HepG2 (cell line): ENCODE results near the gene DUSP9. TPM values are rescaled to one million over a fixed set of nuclear protein-coding genes. Genes with fewer than 3 reads are reported as not detected.

ENCODE experiments used
- GABPB1 ChIP-seq: IDR thresholded peaks from 2 replicates; pipeline ENCODE4 v1.6.1; 2016; ENCODE audit warnings: mild to moderate bottlenecking, missing genetic modification reagents, moderate library complexity, missing compliant biosample characterization
- GPN1 ChIP-seq: sonication (generic); formaldehyde crosslinking; IDR thresholded peaks from 2 replicates; pipeline ENCODE4 v1.5.1; 2020; ENCODE audit warnings: missing genetic modification reagents, borderline replicate concordance
- HOXA3 ChIP-seq: sonication (generic); formaldehyde crosslinking; IDR thresholded peaks from 2 replicates; pipeline ENCODE4 v1.5.0; 2020; ENCODE audit warnings: missing genetic modification reagents
- LCORL ChIP-seq, 2 experiments: fragments of 450-650 bp in 1 of 2; sonication (generic) in 1 of 2; formaldehyde crosslinking in 1 of 2; IDR thresholded peaks; 2 replicates each; pipeline versions ENCODE4 v1.5.0 to v1.6.1; 2017 to 2020; ENCODE audit warnings: antibody characterized with exemption in 1 of 2, missing genetic modification reagents in 1 of 2
- MTA1 ChIP-seq: sonication (generic); formaldehyde crosslinking; IDR thresholded peaks from 2 replicates; pipeline ENCODE4 v1.4.0; 2020; ENCODE audit warnings: missing genetic modification reagents, mild to moderate bottlenecking, borderline replicate concordance
- MYNN ChIP-seq: sonication (generic); formaldehyde crosslinking; IDR thresholded peaks from 2 replicates; pipeline ENCODE4 v1.4.0; 2020; ENCODE audit warnings: mild to moderate bottlenecking, low read depth, missing genetic modification reagents
- NR2F6 ChIP-seq, 2 experiments: IDR thresholded peaks; 2 replicates each; pipeline ENCODE4 v1.6.1; 2016; ENCODE audit warnings: antibody characterized with exemption in 1 of 2, mild to moderate bottlenecking in 1 of 2
- SETDB1 ChIP-seq: sonication (generic); formaldehyde crosslinking; IDR thresholded peaks from 2 replicates; pipeline ENCODE4 v1.5.1; 2020; ENCODE audit warnings: missing genetic modification reagents, mild to moderate bottlenecking, borderline replicate concordance
- SMAD1 ChIP-seq: sonication (generic); formaldehyde crosslinking; IDR thresholded peaks from 2 replicates; pipeline ENCODE4 v1.4.0; 2020; ENCODE audit warnings: missing genetic modification reagents, low read depth, mild to moderate bottlenecking, borderline replicate concordance
- ZBTB2 ChIP-seq: sonication (generic); formaldehyde crosslinking; IDR thresholded peaks from 2 replicates; pipeline ENCODE4 v1.8.0; 2022; ENCODE audit warnings: low read depth, missing genetic modification reagents
- ZFYVE20 ChIP-seq: sonication (generic); formaldehyde crosslinking; IDR thresholded peaks from 2 replicates; pipeline ENCODE4 v1.8.0; 2023; ENCODE audit warnings: low read depth, mild to moderate bottlenecking, moderate library complexity, missing genetic modification reagents, borderline replicate concordance
- ZNF329 ChIP-seq: sonication (generic); formaldehyde crosslinking; IDR thresholded peaks from 2 replicates; pipeline ENCODE4 v1.9.0; 2021; ENCODE audit warnings: low read depth, mild to moderate bottlenecking, missing genetic modification reagents
- ZNF552 ChIP-seq: sonication (generic); formaldehyde crosslinking; IDR thresholded peaks from 2 replicates; pipeline ENCODE4 v1.9.0; 2022; ENCODE audit warnings: missing genetic modification reagents, mild to moderate bottlenecking, borderline replicate concordance
- ZNF567 ChIP-seq: sonication (generic); formaldehyde crosslinking; IDR thresholded peaks from 2 replicates; pipeline ENCODE4 v1.8.1; 2023; ENCODE audit warnings: mild to moderate bottlenecking, missing genetic modification reagents, borderline replicate concordance
- ZNF672 ChIP-seq: sonication (generic); formaldehyde crosslinking; IDR thresholded peaks from 2 replicates; pipeline ENCODE4 v1.8.1; 2022; ENCODE audit warnings: missing genetic modification reagents
- polyA plus RNA-seq, 8 experiments: library from polyadenylated mRNA; depleted of rRNA in 3 of 8; stranded (reverse) in 7 of 8; unstranded in 1 of 8; fragments of >200 nt; fragmentation: Illumina TruSeq in 4 of 8; extraction: Trizol in 4 of 8; gene quantifications; 2 replicates each; pipeline versions ENCODE4 v1.2.1 to v1.2.3, GENCODE V29; 2011 to 2016; ENCODE audit warnings: low read depth in 4 of 8, missing spikeins in 1 of 8, mixed read lengths in 1 of 8; ENCODE audit not compliant: insufficient read depth in 1 of 8
- total RNA-seq, 5 experiments: library from RNA; depleted of rRNA; stranded (reverse); fragments of >200 nt; fragmentation: Illumina TruSeq; extraction: Trizol; gene quantifications; 2 replicates each; pipeline ENCODE4 v1.2.3, GENCODE V29; 2016; ENCODE audit warnings: low read depth in 1 of 5
- TF ChIP-seq, protein P1 (sequence below): sonication (generic); formaldehyde crosslinking; IDR thresholded peaks from 2 replicates; pipeline ENCODE4 v1.5.0; 2020; ENCODE audit warnings: mild to moderate bottlenecking, missing genetic modification reagents
- TF ChIP-seq, protein P2 (sequence below): sonication (generic); formaldehyde crosslinking; IDR thresholded peaks from 2 replicates; pipeline ENCODE4 v1.4.0; 2020; ENCODE audit warnings: mild to moderate bottlenecking, missing genetic modification reagents
- TF ChIP-seq, protein P3 (sequence below): sonication (generic); formaldehyde crosslinking; IDR thresholded peaks from 2 replicates; pipeline ENCODE4 v1.9.0; 2022; ENCODE audit warnings: low read depth, missing genetic modification reagents

The DUSP9 gene
- total and polyA plus RNA-seq, 2 of the 13 experiments (the other 11 are each of a cell fraction or from before 2014, with no cell fraction given), result 235 to 435 TPM

DNA sequence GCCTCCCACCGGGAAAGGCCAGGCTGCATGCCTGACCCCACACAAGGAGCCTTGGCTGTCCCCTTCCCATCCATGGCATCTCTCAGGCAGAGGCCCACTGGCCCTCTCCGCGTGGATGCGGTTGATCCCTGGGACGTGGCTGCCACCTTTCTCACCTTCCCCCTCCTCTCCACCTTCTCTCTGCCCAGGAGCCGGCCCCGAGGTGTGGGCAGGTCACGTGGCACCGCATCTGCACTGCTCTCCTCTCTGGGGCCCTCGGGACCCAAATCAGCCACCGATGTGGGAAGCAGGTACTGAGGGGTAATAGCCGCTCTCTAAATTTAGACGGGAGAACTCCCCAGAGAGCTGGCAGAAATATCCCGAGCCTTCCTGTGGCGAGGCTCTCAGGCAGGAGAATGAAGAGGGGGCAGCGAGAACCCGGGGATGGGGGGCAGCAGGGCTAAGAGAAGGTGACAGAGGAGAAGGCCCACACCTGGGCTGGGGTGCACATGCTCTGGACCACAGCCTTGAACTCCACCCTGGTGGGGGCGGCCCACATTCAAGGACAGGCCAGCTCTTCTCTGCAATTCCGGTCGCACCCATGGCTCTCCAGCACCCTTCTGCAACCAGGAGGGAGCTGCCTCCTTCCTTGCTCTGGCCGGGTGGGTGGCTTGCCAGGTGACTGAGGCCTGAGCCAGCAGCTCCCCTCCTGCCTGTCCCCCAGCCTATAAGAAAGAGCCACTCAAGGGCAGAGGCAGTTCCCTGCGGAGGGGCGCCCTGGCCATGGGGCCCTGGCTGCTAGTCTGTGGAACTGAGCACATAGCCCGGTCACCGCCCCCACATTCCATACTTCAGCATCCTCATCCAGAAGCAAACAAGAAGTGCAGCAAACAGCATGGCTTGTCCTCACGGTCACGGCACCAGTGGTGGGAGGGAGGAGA lies 9.6 kb upstream of the DUSP9 start (continued):
- TF ChIP-seq LCORL (IDR thresholded peaks at IDR 0.05) (no peak), LCORL (CRISPR knock-in tag; IDR thresholded peaks at IDR 0.05) (peak; percentile 46; the same call in 1 of the 2 replicates), ZNF567 (CRISPR knock-in tag) (no peak), ZBTB2 (CRISPR knock-in tag) (no peak), ZNF552 (CRISPR knock-in tag) (no peak), MTA1 (CRISPR knock-in tag) (peak; percentile 69; the same call in 1 of the 2 replicates), HOXA3 (CRISPR knock-in tag) (peak; percentile 42; the same call in 1 of the 2 replicates), MYNN (CRISPR knock-in tag) (no peak), ZNF329 (CRISPR knock-in tag) (no peak), GPN1 (CRISPR knock-in tag) (no peak), GABPB1 (CRISPR knock-in tag) (0 out of 2 replicates have a peak, but pooled peaks have one; percentile 44), SMAD1 (CRISPR knock-in tag) (no peak), NR2F6 (IDR thresholded peaks at IDR 0.05) (no peak), NR2F6 (CRISPR knock-in tag; IDR thresholded peaks at IDR 0.05) (0 out of 2 replicates have a peak, but pooled peaks have one; percentile 10), ZNF672 (CRISPR knock-in tag) (no peak), SETDB1 (CRISPR knock-in tag) (no peak), ZFYVE20 (no peak)
- TF ChIP-seq, protein P1, sequence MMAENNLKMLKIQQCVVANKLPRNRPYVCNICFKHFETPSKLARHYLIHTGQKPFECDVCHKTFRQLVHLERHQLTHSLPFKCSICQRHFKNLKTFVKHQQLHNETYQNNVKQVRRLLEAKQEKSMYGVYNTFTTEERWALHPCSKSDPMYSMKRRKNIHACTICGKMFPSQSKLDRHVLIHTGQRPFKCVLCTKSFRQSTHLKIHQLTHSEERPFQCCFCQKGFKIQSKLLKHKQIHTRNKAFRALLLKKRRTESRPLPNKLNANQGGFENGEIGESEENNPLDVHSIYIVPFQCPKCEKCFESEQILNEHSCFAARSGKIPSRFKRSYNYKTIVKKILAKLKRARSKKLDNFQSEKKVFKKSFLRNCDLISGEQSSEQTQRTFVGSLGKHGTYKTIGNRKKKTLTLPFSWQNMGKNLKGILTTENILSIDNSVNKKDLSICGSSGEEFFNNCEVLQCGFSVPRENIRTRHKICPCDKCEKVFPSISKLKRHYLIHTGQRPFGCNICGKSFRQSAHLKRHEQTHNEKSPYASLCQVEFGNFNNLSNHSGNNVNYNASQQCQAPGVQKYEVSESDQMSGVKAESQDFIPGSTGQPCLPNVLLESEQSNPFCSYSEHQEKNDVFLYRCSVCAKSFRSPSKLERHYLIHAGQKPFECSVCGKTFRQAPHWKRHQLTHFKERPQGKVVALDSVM (CRISPR knock-in tag), result no peak
- TF ChIP-seq, protein P2, sequence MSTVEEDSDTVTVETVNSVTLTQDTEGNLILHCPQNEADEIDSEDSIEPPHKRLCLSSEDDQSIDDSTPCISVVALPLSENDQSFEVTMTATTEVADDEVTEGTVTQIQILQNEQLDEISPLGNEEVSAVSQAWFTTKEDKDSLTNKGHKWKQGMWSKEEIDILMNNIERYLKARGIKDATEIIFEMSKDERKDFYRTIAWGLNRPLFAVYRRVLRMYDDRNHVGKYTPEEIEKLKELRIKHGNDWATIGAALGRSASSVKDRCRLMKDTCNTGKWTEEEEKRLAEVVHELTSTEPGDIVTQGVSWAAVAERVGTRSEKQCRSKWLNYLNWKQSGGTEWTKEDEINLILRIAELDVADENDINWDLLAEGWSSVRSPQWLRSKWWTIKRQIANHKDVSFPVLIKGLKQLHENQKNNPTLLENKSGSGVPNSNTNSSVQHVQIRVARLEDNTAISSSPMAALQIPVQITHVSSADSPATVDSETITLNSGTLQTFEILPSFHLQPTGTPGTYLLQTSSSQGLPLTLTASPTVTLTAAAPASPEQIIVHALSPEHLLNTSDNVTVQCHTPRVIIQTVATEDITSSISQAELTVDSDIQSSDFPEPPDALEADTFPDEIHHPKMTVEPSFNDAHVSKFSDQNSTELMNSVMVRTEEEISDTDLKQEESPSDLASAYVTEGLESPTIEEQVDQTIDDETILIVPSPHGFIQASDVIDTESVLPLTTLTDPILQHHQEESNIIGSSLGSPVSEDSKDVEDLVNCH, result no peak
- TF ChIP-seq, protein P3, sequence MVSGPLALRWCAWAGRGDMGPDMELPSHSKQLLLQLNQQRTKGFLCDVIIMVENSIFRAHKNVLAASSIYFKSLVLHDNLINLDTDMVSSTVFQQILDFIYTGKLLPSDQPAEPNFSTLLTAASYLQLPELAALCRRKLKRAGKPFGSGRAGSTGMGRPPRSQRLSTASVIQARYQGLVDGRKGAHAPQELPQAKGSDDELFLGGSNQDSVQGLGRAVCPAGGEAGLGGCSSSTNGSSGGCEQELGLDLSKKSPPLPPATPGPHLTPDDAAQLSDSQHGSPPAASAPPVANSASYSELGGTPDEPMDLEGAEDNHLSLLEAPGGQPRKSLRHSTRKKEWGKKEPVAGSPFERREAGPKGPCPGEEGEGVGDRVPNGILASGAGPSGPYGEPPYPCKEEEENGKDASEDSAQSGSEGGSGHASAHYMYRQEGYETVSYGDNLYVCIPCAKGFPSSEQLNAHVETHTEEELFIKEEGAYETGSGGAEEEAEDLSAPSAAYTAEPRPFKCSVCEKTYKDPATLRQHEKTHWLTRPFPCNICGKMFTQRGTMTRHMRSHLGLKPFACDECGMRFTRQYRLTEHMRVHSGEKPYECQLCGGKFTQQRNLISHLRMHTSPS (CRISPR knock-in tag), result peak; percentile 46; the same call in 1 of the 2 replicates
